ENCODE data around the gene TRDN. TPM values are rescaled to one million over a fixed set of nuclear protein-coding genes. Genes with fewer than 3 reads are reported as not detected.

Gene TRDN
- total RNA-seq, 3 donors from 2014 or later (not counting 1 experiment from before 2014, with no cell fraction given) = not detected

DNA sequence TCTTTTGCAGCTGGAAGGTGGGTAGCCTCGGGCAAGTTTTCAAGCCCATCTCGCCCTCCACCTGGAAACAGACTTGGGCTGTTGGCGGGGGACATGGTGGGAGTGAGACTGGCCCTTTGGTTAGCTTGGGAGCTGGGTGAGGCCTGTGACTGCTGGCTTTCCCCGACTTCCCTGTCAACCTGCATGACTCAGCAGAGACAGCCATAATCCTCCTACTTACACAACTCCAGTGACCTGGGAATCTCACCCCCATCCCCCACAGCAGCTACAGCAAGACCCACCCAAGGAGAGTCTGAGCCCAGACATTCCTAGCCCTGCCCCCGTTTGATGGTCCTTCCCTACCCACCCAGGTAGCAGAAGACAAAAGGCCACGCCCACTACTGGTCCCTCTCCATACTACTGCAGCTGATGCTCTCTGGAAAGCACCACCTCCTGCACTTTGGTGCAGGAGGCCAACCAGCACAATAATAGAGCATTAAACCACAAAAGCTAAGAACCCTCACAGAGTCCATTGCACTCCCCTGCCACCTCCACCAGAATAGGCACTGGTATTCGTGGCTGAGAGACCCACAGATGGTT is 188.4 kb downstream of the TRDN start:
- no peak for ATAC-seq
- Histone ChIP-seq H3K4me3 (ENCODE audit: low read length) (no peak overlapping the region), H3K36me3 (ENCODE audit: control insufficient read depth, insufficient read depth, low read length) (no peaks in the 10 kb centered on the region), H3K4me1 (ENCODE audit: control insufficient read depth, insufficient read depth, low read length) (no peaks in the 10 kb centered on the region), H3K27me3 (ENCODE audit: control insufficient read depth, insufficient read depth, low read length) (no peaks in the 10 kb centered on the region), H3K27ac (ENCODE audit: low read length) (no peak overlapping the region), H3K9me3 (ENCODE audit: control insufficient read depth, insufficient read depth, low read length) (peaks cover 7% of the 10 kb centered on the region)
- no peaks in the 10 kb centered on the region for H3K4me1 Mint-ChIP-seq
- no peaks in the 10 kb centered on the region for H3K27me3 Mint-ChIP-seq (ENCODE audit: low read depth in 2 of 2)
- intact Hi-C loops (cut with micrococcal nuclease) = no loop called here
- TF ChIP-seq, protein P1, sequence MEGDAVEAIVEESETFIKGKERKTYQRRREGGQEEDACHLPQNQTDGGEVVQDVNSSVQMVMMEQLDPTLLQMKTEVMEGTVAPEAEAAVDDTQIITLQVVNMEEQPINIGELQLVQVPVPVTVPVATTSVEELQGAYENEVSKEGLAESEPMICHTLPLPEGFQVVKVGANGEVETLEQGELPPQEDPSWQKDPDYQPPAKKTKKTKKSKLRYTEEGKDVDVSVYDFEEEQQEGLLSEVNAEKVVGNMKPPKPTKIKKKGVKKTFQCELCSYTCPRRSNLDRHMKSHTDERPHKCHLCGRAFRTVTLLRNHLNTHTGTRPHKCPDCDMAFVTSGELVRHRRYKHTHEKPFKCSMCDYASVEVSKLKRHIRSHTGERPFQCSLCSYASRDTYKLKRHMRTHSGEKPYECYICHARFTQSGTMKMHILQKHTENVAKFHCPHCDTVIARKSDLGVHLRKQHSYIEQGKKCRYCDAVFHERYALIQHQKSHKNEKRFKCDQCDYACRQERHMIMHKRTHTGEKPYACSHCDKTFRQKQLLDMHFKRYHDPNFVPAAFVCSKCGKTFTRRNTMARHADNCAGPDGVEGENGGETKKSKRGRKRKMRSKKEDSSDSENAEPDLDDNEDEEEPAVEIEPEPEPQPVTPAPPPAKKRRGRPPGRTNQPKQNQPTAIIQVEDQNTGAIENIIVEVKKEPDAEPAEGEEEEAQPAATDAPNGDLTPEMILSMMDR (IDR thresholded peaks at IDR 0.05) = no peak
- no peak for DNase-seq
- 71% methylated on average over 7 of the region's 7 CpGs for WGBS (ENCODE audit: insufficient coverage)
- H3K4me3 Mint-ChIP-seq = no peak overlapping the region
- no peaks in the 10 kb centered on the region for H3K36me3 Mint-ChIP-seq
- peaks cover 13 to 14% of the 10 kb centered on the region in 2 donors for H3K9me3 Mint-ChIP-seq
- no peak overlapping the region for H3K27ac Mint-ChIP-seq

DNA sequence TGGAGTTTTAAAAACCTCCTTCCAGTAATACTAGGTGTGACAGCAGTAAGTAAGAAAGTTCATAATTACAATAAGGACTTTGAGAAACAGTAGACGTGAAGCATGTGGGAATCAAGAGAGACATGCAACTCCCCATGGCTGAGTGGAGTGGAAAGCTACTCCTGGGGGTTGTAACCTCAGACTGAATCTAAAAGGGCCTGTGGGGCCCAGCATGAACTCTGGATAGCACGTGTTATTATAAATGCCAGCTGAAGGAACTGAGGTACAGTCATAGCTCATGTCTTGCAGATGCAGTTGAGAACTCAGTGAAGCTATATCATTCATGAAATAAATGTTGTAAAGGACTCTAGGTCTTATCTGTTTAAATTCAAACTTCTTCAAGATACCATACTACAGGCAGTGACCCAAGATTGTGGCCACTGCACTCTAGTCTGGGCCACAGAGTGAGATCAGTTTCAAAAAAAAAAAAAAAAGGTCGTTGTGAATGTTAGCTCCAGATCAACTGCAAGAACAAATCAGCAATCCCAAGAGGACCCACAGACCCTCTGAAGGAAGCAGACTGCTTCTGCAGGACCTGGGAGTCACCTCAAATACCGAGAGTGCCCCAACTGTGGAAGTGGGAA is 189.3 kb downstream of the TRDN start:
- TF ChIP-seq, protein P1 (IDR thresholded peaks at IDR 0.05) = no peak
- Mint-ChIP-seq H3K4me1 (no peaks in the 10 kb centered on the region), H3K9me3 (peaks cover 14 to 16% of the 10 kb centered on the region in 2 donors), H3K27me3 (ENCODE audit: low read depth in 2 of 2) (no peaks in the 10 kb centered on the region), H3K4me3 (no peak overlapping the region), H3K27ac (no peak overlapping the region), H3K36me3 (no peaks in the 10 kb centered on the region)
- no peaks in the 10 kb centered on the region for H3K27me3 ChIP-seq (ENCODE audit: control insufficient read depth, insufficient read depth, low read length)
- no peaks in the 10 kb centered on the region for H3K36me3 ChIP-seq (ENCODE audit: control insufficient read depth, insufficient read depth, low read length)
- H3K9me3 ChIP-seq (ENCODE audit: control insufficient read depth, insufficient read depth, low read length) = peaks cover 7% of the 10 kb centered on the region
- H3K4me1 ChIP-seq (ENCODE audit: control insufficient read depth, insufficient read depth, low read length) = no peaks in the 10 kb centered on the region
- WGBS (ENCODE audit: insufficient coverage) = 88% methylated on average over 3 of the region's 4 CpGs
- DNase-seq = no peak
- H3K27ac ChIP-seq (ENCODE audit: low read length) = no peak overlapping the region
- ATAC-seq = no peak
- intact Hi-C loops (cut with micrococcal nuclease) = no loop called here
- H3K4me3 ChIP-seq (ENCODE audit: low read length) = no peak overlapping the region

DNA sequence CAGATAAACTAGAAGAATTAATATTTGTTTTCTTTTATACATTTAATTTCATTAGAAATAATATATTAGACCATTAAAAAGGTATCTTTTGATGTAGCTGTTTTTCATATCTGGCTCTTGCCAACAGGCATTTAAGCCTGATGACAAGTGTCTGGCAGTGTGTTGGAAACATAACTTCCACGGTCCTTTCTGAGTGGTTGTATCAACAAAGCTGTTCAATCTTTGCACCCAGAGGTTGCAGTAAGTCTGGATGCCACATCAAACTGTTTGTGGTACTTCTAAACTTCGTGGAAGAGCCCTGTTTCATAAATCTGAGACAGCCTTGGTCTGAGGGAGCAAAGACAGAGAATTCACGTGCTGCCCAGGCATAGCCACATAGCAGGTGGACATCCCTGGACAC is 197.4 kb downstream of the TRDN start:
- no peaks in the 10 kb centered on the region for H3K27me3 Mint-ChIP-seq (ENCODE audit: low read depth in 2 of 2)
- TF ChIP-seq, protein P1 (IDR thresholded peaks at IDR 0.05) = no peak
- H3K4me1 Mint-ChIP-seq = no peaks in the 10 kb centered on the region
- H3K27ac Mint-ChIP-seq = no peak overlapping the region
- H3K27me3 ChIP-seq (ENCODE audit: control insufficient read depth, insufficient read depth, low read length) = no peaks in the 10 kb centered on the region
- H3K36me3 Mint-ChIP-seq = no peaks in the 10 kb centered on the region
- no peak for ATAC-seq
- H3K9me3 Mint-ChIP-seq = peaks cover 0 to 6% of the 10 kb centered on the region in 2 donors
- WGBS (ENCODE audit: insufficient coverage) = 57% methylated on average over 3 of the region's 3 CpGs
- no peak overlapping the region for H3K4me3 ChIP-seq (ENCODE audit: low read length)
- H3K27ac ChIP-seq (ENCODE audit: low read length) = no peak overlapping the region
- no peaks in the 10 kb centered on the region for H3K4me1 ChIP-seq (ENCODE audit: control insufficient read depth, insufficient read depth, low read length)
- intact Hi-C loops (cut with micrococcal nuclease) = no loop called here
- DNase-seq = no peak
- H3K4me3 Mint-ChIP-seq = no peak overlapping the region
- H3K36me3 ChIP-seq (ENCODE audit: control insufficient read depth, insufficient read depth, low read length) = no peaks in the 10 kb centered on the region
- H3K9me3 ChIP-seq (ENCODE audit: control insufficient read depth, insufficient read depth, low read length) = no peaks in the 10 kb centered on the region

DNA sequence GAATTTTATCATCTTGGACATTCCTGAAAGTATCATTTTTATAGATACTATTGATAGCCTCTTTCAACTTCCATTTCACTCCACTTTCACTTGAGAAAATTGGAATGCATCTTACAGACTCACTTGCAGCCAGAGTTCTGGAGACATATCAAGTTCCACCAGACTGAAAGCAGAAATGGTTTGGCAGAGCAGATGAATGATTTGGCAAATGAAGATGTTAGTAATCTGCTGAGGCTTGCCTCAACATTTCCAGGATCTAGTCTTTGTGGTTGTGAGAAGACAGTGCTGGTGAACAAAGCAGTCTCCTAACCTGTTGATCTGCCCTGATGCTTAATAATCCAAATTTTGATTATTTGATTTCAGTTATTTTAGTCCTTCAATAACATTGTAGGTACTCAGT is 202.6 kb downstream of the TRDN start:
- TF ChIP-seq, protein P1 (IDR thresholded peaks at IDR 0.05) = no peak
- ATAC-seq = no peak
- Histone ChIP-seq H3K27ac (ENCODE audit: low read length) (no peak overlapping the region), H3K27me3 (ENCODE audit: control insufficient read depth, insufficient read depth, low read length) (no peaks in the 10 kb centered on the region), H3K9me3 (ENCODE audit: control insufficient read depth, insufficient read depth, low read length) (no peaks in the 10 kb centered on the region), H3K4me3 (ENCODE audit: low read length) (no peak overlapping the region), H3K4me1 (ENCODE audit: control insufficient read depth, insufficient read depth, low read length) (no peaks in the 10 kb centered on the region), H3K36me3 (ENCODE audit: control insufficient read depth, insufficient read depth, low read length) (no peaks in the 10 kb centered on the region)
- H3K36me3 Mint-ChIP-seq = no peaks in the 10 kb centered on the region
- intact Hi-C loops (cut with micrococcal nuclease) = no loop called here
- no peak overlapping the region for H3K27ac Mint-ChIP-seq
- no peaks in the 10 kb centered on the region for H3K4me1 Mint-ChIP-seq
- H3K9me3 Mint-ChIP-seq = peaks cover 0 to 5% of the 10 kb centered on the region in 2 donors
- H3K27me3 Mint-ChIP-seq (ENCODE audit: low read depth in 2 of 2) = no peaks in the 10 kb centered on the region
- no peak for DNase-seq
- no peak overlapping the region for H3K4me3 Mint-ChIP-seq

Data from natural killer cell (primary cell).